Thyroid gland (tissue), 4 donors: ENCODE data around the gene SHROOM1. TPM values are rescaled to one million over a fixed set of nuclear protein-coding genes. Genes with fewer than 3 reads are reported as not detected.
A peak's percentile ranks its signal among the peaks of the same experiment; 100 is the strongest.

ENCODE experiments used
- DNase-seq, 2 donors: peaks; one replicate each; pipeline ENCODE4 v3.0.0-alpha.2; 2019
- H3K27ac ChIP-seq, 3 donors: fragments of 200-600 bp; sonication (generic); 1 replicate in 2 of 3; 2 replicates in 1 of 3; pipeline ENCODE4 v1.5.1; 2016 to 2019; ENCODE audit warnings: mild to moderate bottlenecking in 1 of 3, moderate library complexity in 1 of 3
- H3K27me3 ChIP-seq: fragments of 200-600 bp; sonication (generic); one replicate; pipeline ENCODE4 v1.5.1; 2019
- H3K36me3 ChIP-seq, 2 donors: fragments of 200-600 bp; sonication (generic); one replicate each; pipeline ENCODE4 v1.5.1; 2016 to 2019
- H3K4me1 ChIP-seq, 2 donors: fragments of 200-600 bp; sonication (generic); one replicate each; pipeline ENCODE4 v1.5.1; 2017 to 2019
- H3K4me3 ChIP-seq, 3 donors: fragments of 200-600 bp; sonication (generic); replicated peaks in 1 of 3; 1 replicate in 2 of 3; 2 replicates in 1 of 3; pipeline ENCODE4 v1.5.1; 2016; ENCODE audit warnings: mild to moderate bottlenecking in 1 of 3
- H3K9me3 ChIP-seq: fragments of 200-600 bp; sonication (generic); one replicate; pipeline ENCODE4 v1.5.1; 2017
- POLR2A ChIP-seq, 2 donors: fragments of 450-650 bp; IDR thresholded peaks; one replicate each; pipeline ENCODE4 v1.6.1; 2017; ENCODE audit warnings: antibody characterized with exemption in 2 of 2, mild to moderate bottlenecking in 2 of 2, moderate library complexity in 1 of 2
- WGBS, 2 donors: methylation state at CpG; one replicate each; pipeline ENCODE4 v1.1.5; 2017; 5-methylcytosine and 5-hydroxymethylcytosine counted together
- intact Hi-C: fragments of 100-400 bp; cut with DNase I; formaldehyde crosslinking; loops from one replicate; pipeline ENCODE4 v1.15.1; 2023
- total RNA-seq, 4 donors: library from RNA; depleted of rRNA; stranded (reverse); fragments of >200 nt; gene quantifications; one replicate each; pipeline ENCODE4 v1.2.3, GENCODE V29; 2016
- TF ChIP-seq, protein P1 (sequence below), 6 experiments: fragments of 200-600 bp in 3 of 6; fragments of 450-650 bp in 3 of 6; sonication (generic) in 3 of 6; IDR thresholded peaks; one replicate each; pipeline ENCODE4 v1.5.1; 2016 to 2019; ENCODE audit warnings: antibody characterized with exemption in 6 of 6, mild to moderate bottlenecking in 2 of 6, inconsistent platforms in 1 of 6, moderate library complexity in 1 of 6

The SHROOM1 gene
- total RNA-seq, 4 donors from 2014 or later, result 7.6 to 21.4 (median 14.2) TPM

DNA sequence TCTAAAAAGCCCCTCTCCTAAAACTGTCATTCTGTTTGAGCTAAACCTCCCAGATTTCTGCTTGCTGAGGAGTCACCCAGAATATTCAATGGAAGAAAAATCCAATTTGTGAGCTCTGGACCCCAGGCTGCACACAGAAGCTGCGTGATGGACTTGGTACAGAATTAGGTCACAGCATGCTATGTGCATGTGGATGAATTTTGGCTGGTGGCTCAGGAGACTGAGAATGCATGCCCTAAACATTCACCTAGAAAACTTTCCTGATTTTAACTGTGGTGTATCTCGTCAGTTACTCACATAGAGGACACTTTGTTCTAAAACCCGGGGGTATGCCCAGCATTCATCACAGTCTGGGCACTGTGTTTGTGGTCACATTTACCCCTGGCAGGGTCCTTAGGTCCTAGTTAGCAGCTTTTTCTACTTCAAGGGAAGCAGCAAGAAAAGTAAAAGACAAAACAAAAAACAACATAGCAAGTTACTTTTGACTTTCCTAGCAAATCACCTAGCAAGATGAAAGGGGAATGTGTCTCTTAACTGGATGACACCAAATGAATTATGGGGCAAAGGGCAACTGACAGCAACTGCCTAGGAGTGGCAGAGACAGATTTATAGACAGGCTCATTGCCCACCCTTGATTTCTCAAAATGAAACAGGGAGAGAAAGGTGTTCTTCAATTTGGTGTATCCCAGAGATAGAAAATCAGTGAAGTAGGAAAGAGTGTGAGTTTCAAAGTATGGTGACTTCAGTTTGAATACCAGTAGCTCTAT, 8.3 kb upstream of the SHROOM1 start:
- H3K9me3 ChIP-seq, result no peaks in the 10 kb centered on the region

DNA sequence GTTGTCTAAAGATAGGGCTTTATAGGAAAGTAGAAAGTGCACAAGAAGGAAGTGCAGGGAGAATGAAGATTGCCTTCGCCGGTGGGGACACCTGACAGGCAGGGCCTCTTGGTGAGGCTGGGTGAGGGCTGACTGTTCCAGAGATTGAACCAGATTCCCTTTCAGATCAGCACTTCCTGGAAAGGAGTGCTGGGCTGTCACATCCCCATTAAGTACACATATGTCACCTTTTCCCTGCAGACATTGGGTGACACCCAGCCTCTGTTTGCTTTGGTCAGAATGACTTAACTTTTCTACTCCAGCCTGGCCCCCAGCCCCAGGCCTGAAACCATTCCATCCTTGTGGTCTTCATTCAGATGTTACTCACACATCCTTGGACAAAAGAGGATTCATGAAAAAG, 7.4 kb upstream of the SHROOM1 start:
- Histone ChIP-seq H3K4me1 (no peaks in the 10 kb centered on the region), H3K36me3 (no peaks in the 10 kb centered on the region), H3K4me3 (no peak overlapping the region), H3K27ac (no peak overlapping the region), H3K27me3 (no peaks in the 10 kb centered on the region), H3K9me3 (no peaks in the 10 kb centered on the region)
- 70 to 77% methylated on average over 2 of the region's 2 CpGs for WGBS, 2 donors
- intact Hi-C loops, result no loop called here
- no peak for DNase-seq
- TF ChIP-seq POLR2A (IDR thresholded peaks at IDR 0.05), result no peak
- TF ChIP-seq, protein P1, sequence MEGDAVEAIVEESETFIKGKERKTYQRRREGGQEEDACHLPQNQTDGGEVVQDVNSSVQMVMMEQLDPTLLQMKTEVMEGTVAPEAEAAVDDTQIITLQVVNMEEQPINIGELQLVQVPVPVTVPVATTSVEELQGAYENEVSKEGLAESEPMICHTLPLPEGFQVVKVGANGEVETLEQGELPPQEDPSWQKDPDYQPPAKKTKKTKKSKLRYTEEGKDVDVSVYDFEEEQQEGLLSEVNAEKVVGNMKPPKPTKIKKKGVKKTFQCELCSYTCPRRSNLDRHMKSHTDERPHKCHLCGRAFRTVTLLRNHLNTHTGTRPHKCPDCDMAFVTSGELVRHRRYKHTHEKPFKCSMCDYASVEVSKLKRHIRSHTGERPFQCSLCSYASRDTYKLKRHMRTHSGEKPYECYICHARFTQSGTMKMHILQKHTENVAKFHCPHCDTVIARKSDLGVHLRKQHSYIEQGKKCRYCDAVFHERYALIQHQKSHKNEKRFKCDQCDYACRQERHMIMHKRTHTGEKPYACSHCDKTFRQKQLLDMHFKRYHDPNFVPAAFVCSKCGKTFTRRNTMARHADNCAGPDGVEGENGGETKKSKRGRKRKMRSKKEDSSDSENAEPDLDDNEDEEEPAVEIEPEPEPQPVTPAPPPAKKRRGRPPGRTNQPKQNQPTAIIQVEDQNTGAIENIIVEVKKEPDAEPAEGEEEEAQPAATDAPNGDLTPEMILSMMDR (IDR thresholded peaks at IDR 0.05), result no peak

More for the DNA sequence above, 8.3 kb upstream of the SHROOM1 start:
- Histone ChIP-seq H3K4me3 (no peak overlapping the region), H3K36me3 (no peaks in the 10 kb centered on the region), H3K27ac (peak overlapping the region in 2 of 3 donors; percentile 31 to 65), H3K4me1 (no peaks in the 10 kb centered on the region), H3K27me3 (no peaks in the 10 kb centered on the region)
- intact Hi-C loops, result no loop called here
- no peak for DNase-seq
- TF ChIP-seq, protein P1 (IDR thresholded peaks at IDR 0.05), result no peak
- TF ChIP-seq POLR2A (IDR thresholded peaks at IDR 0.05), result no peak
- 77 to 82% methylated on average over 3 of the region's 3 CpGs for WGBS, 2 donors

DNA sequence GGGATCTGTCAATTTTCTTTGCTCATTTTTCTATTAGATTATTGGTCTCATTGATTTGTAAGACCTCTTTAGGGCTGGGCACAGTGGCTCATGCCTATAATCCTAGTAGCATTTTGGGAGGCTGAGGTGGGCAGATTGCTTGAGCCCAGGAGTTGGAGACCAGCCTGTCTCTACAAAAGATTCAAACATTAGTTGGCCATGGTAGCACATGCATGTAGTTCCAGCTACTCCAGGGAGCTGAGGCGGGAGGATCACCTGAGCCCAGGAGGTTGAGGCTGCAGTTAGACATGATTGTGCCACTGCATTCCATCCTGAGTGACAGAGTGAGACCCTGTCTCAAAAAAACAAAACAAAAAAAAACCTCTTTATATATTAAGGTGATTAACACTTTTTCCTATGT, 6.4 kb upstream of the SHROOM1 start:
- Histone ChIP-seq H3K27me3 (no peaks in the 10 kb centered on the region), H3K4me1 (no peaks in the 10 kb centered on the region), H3K9me3 (no peaks in the 10 kb centered on the region), H3K4me3 (no peak overlapping the region), H3K36me3 (no peaks in the 10 kb centered on the region), H3K27ac (no peak overlapping the region)
- 96 to 100% methylated on average over 1 of the region's 1 CpG for WGBS, 2 donors
- intact Hi-C loops, result no loop called here
- no peak for TF ChIP-seq POLR2A (IDR thresholded peaks at IDR 0.05)
- TF ChIP-seq, protein P1 (IDR thresholded peaks at IDR 0.05), result no peak
- no peak for DNase-seq

DNA sequence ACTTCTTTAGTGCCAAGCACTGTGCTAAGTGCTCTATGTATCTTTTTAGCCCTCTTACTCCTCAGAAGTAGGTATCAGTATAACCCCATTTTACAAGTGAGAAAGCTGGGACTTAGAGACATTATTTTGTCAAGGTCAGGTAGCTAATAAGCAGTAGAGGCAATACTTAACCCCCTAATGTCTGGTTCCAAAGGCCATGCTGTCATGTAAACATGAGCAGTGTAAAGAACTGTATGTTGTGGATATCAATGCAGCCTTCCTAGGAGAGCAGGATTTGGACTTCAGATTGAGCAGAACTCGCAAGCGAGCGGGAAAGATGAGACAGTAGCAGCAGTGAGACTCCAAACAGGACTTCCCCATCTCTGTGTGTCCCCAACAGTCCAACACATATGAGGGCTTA, 3.6 kb upstream of the SHROOM1 start:
- Histone ChIP-seq H3K4me3 (no peak overlapping the region), H3K9me3 (no peaks in the 10 kb centered on the region), H3K27me3 (no peaks in the 10 kb centered on the region), H3K27ac (no peak overlapping the region), H3K4me1 (peaks cover 7 to 12% of the 10 kb centered on the region in 2 donors), H3K36me3 (no peaks in the 10 kb centered on the region)
- intact Hi-C loops, result no loop called here
- WGBS, 2 donors, result 95 to 97% methylated on average over 3 of the region's 3 CpGs
- DNase-seq, result no peak
- TF ChIP-seq POLR2A (IDR thresholded peaks at IDR 0.05), result no peak
- TF ChIP-seq, protein P1 (IDR thresholded peaks at IDR 0.05), result no peak

DNA sequence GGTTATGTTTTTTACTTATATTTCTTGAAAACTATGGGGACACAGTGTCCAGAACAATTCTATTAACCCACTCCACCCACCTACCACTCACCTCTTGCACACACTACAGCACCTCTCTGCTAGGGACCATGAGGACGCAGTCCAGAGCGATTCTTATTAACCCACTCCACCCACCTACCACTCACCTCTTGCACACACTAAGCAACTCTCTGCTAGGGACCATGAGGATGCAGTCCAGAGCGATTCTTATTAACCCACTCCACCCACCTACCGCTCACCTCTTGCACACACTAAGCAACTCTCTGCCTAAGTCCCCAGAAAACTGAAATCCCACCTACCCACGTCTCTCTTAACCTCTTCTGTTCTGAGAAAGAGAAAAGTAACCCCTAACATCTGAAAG, 2.2 kb upstream of the SHROOM1 start:
- Histone ChIP-seq H3K9me3 (no peaks in the 10 kb centered on the region), H3K4me3 (no peak overlapping the region), H3K27me3 (no peaks in the 10 kb centered on the region), H3K36me3 (no peaks in the 10 kb centered on the region), H3K4me1 (peaks cover 10 to 16% of the 10 kb centered on the region in 2 donors), H3K27ac (no peak overlapping the region)
- 82 to 91% methylated on average over 5 of the region's 5 CpGs for WGBS, 2 donors
- no peak for TF ChIP-seq POLR2A (IDR thresholded peaks at IDR 0.05)
- TF ChIP-seq, protein P1 (IDR thresholded peaks at IDR 0.05), result no peak
- DNase-seq, result no peak
- intact Hi-C loops, result no loop called here
